Astrocyte (in vitro differentiated cells and primary cell): ENCODE measurements around the gene USP6NL. TPM values are rescaled to one million over a fixed set of nuclear protein-coding genes. Genes with fewer than 3 reads are reported as not detected.

Experiments
- DNase-seq: peaks from one replicate; pipeline ENCODE4 v3.0.0-alpha.2; 2010; ENCODE audit warnings: low read depth
- FAIRE-seq: peaks from 2 replicates; lab custom pipeline; 2011; peaks lifted over from hg19 to GRCh38; lab: Jason Lieb, UNC
- H2AFZ ChIP-seq: 2 replicates; pipeline ENCODE4 v1.6.0; 2012; ENCODE audit warnings: low read depth, low read length, inconsistent platforms
- H3K27ac ChIP-seq: 2 replicates; pipeline ENCODE4 v1.5.1; 2011; ENCODE audit warnings: low read depth, low read length, inconsistent platforms
- H3K27me3 ChIP-seq: 2 replicates; pipeline ENCODE4 v1.6.0; 2011; ENCODE audit warnings: low read length, inconsistent platforms; ENCODE audit not compliant: insufficient read depth
- H3K36me3 ChIP-seq: 2 replicates; pipeline ENCODE4 v1.5.1; 2011; ENCODE audit warnings: low read length, inconsistent platforms; ENCODE audit not compliant: insufficient read depth
- H3K4me1 ChIP-seq: 2 replicates; pipeline ENCODE4 v1.5.1; 2011; ENCODE audit warnings: low read length, inconsistent platforms; ENCODE audit not compliant: insufficient read depth
- H3K4me2 ChIP-seq: 2 replicates; pipeline ENCODE4 v1.6.0; 2012; ENCODE audit warnings: low read length, inconsistent platforms
- H3K4me3 ChIP-seq: 2 replicates; pipeline ENCODE4 v1.5.1; 2011; ENCODE audit warnings: low read depth, mild to moderate bottlenecking, low read length, inconsistent platforms; ENCODE audit not compliant: insufficient read depth
- H3K79me2 ChIP-seq: 2 replicates; pipeline ENCODE4 v1.6.0; 2012; ENCODE audit warnings: mild to moderate bottlenecking, low read length, inconsistent platforms; ENCODE audit not compliant: insufficient read depth
- H3K9ac ChIP-seq: 2 replicates; pipeline ENCODE4 v1.6.0; 2012; ENCODE audit warnings: mild to moderate bottlenecking, low read length, inconsistent platforms
- H3K9me3 ChIP-seq: 2 replicates; pipeline ENCODE4 v1.5.1; 2012; ENCODE audit warnings: low read depth, mild to moderate bottlenecking, low read length, inconsistent platforms; ENCODE audit not compliant: insufficient read depth
- H4K20me1 ChIP-seq: 2 replicates; pipeline ENCODE4 v1.6.0; 2012; ENCODE audit warnings: low read length, inconsistent platforms; ENCODE audit not compliant: insufficient read depth
- H3K27ac Mint-ChIP-seq: one replicate; pipeline ENCODE4 v1.8.0; 2021; ENCODE audit warnings: mild to moderate bottlenecking, mixed read lengths; ENCODE audit not compliant: unreplicated experiment
- H3K27me3 Mint-ChIP-seq: one replicate; pipeline ENCODE4 v1.8.0; 2021; ENCODE audit warnings: low read depth, mixed read lengths; ENCODE audit not compliant: unreplicated experiment
- H3K36me3 Mint-ChIP-seq: one replicate; pipeline ENCODE4 v1.8.0; 2021; ENCODE audit warnings: low read depth, mixed read lengths; ENCODE audit not compliant: unreplicated experiment
- H3K4me1 Mint-ChIP-seq: one replicate; pipeline ENCODE4 v1.8.0; 2021; ENCODE audit warnings: low read depth, mixed read lengths; ENCODE audit not compliant: unreplicated experiment
- H3K4me3 Mint-ChIP-seq: one replicate; pipeline ENCODE4 v1.8.0; 2021; ENCODE audit warnings: mild to moderate bottlenecking, moderate library complexity, mixed read lengths; ENCODE audit not compliant: unreplicated experiment
- H3K9me3 Mint-ChIP-seq: one replicate; pipeline ENCODE4 v1.8.0; 2021; ENCODE audit warnings: mild to moderate bottlenecking, mixed read lengths; ENCODE audit not compliant: unreplicated experiment
- CTCF ChIP-seq: IDR thresholded peaks from 2 replicates; pipeline ENCODE4 v1.5.1; 2011; ENCODE audit warnings: low read depth, mild to moderate bottlenecking, inconsistent platforms, low read length, moderate library complexity; ENCODE audit not compliant: insufficient read depth
- EZH2 ChIP-seq: IDR thresholded peaks from 2 replicates; pipeline ENCODE4 v1.6.1; 2012; ENCODE audit warnings: mild to moderate bottlenecking, low read length, inconsistent platforms; ENCODE audit not compliant: insufficient read depth
- total RNA-seq: library from RNA; stranded (reverse); gene quantifications from 2 replicates; pipeline ENCODE4 v1.2.1, GENCODE V29; 2021

Gene USP6NL
- total RNA-seq, 1 donor from 2014 or later: 16.6 TPM

GRCh38 chr10:11594589-11595394 lies 16.7 kb downstream of the USP6NL start:
- H3K4me1 Mint-ChIP-seq: peaks cover 9% of the 10 kb centered on the region
- Histone ChIP-seq H3K79me2 (peaks cover 48% of the 10 kb centered on the region), H3K36me3 (no peaks in the 10 kb centered on the region), H3K27me3 (no peaks in the 10 kb centered on the region), H3K4me1 (no peaks in the 10 kb centered on the region), H4K20me1 (peaks cover 16% of the 10 kb centered on the region), H3K9ac (no peak overlapping the region), H3K4me3 (no peak overlapping the region), H3K9me3 (no peaks in the 10 kb centered on the region), H2AFZ (no peak overlapping the region), H3K27ac (no peak overlapping the region), H3K4me2 (no peak overlapping the region)
- DNase-seq (no peak), FAIRE-seq (no peak)
- H3K36me3 Mint-ChIP-seq: no peaks in the 10 kb centered on the region
- no peaks in the 10 kb centered on the region for H3K27me3 Mint-ChIP-seq
- no peaks in the 10 kb centered on the region for H3K9me3 Mint-ChIP-seq
- no peak overlapping the region for H3K4me3 Mint-ChIP-seq
- H3K27ac Mint-ChIP-seq: peak overlapping the region; percentile 1
- TF ChIP-seq EZH2: no peak
- TF ChIP-seq CTCF: no peak

GRCh38 chr10:11593612-11594011 lies 17.8 kb downstream of the USP6NL start:
- DNase-seq: no peak
- no peaks in the 10 kb centered on the region for H3K9me3 Mint-ChIP-seq
- no peaks in the 10 kb centered on the region for H3K36me3 Mint-ChIP-seq
- Histone ChIP-seq H3K27me3 (no peaks in the 10 kb centered on the region), H3K4me3 (no peak overlapping the region), H3K9me3 (no peaks in the 10 kb centered on the region), H2AFZ (no peak overlapping the region), H3K4me1 (no peaks in the 10 kb centered on the region), H3K9ac (no peak overlapping the region), H3K27ac (no peak overlapping the region), H3K79me2 (peaks cover 47% of the 10 kb centered on the region), H3K36me3 (no peaks in the 10 kb centered on the region), H4K20me1 (peaks cover 11% of the 10 kb centered on the region), H3K4me2 (no peak overlapping the region)
- TF ChIP-seq CTCF (no peak), EZH2 (no peak)
- peaks cover 9% of the 10 kb centered on the region for H3K4me1 Mint-ChIP-seq
- FAIRE-seq: no peak
- H3K27ac Mint-ChIP-seq: no peak overlapping the region
- no peak overlapping the region for H3K4me3 Mint-ChIP-seq
- no peaks in the 10 kb centered on the region for H3K27me3 Mint-ChIP-seq

GRCh38 chr10:11589738-11590137 lies 21.7 kb downstream of the USP6NL start:
- Mint-ChIP-seq H3K27me3 (no peaks in the 10 kb centered on the region), H3K4me1 (no peaks in the 10 kb centered on the region), H3K4me3 (no peak overlapping the region), H3K27ac (no peak overlapping the region), H3K9me3 (peaks cover 2% of the 10 kb centered on the region), H3K36me3 (no peaks in the 10 kb centered on the region)
- Histone ChIP-seq H3K4me1 (no peaks in the 10 kb centered on the region), H3K27me3 (no peaks in the 10 kb centered on the region), H4K20me1 (peaks cover 5% of the 10 kb centered on the region), H3K4me2 (no peak overlapping the region), H2AFZ (no peak overlapping the region), H3K4me3 (no peak overlapping the region), H3K9me3 (no peaks in the 10 kb centered on the region), H3K36me3 (no peaks in the 10 kb centered on the region), H3K9ac (no peak overlapping the region), H3K27ac (no peak overlapping the region), H3K79me2 (peaks cover 69% of the 10 kb centered on the region)
- no peak for DNase-seq
- FAIRE-seq: no peak
- no peak for TF ChIP-seq CTCF
- no peak for TF ChIP-seq EZH2
